Liver (tissue), 9 donors: Measurements from ENCODE around the gene IQSEC3. TPM values are rescaled to one million over a fixed set of nuclear protein-coding genes. Genes with fewer than 3 reads are reported as not detected.

Source experiments
- DNase-seq: peaks from one replicate; pipeline ENCODE4 v3.0.0-alpha.2; 2017; ENCODE audit warnings: low spot score
- H3K27ac ChIP-seq, 2 donors: one replicate each; pipeline ENCODE4 v1.7.0; 2013; ENCODE audit warnings: inconsistent platforms in 2 of 2, low read length in 2 of 2, control low read depth in 1 of 2, low read depth in 1 of 2, mild to moderate bottlenecking in 1 of 2
- H3K27me3 ChIP-seq, 4 donors: one replicate each; pipeline versions ENCODE4 v1.6.1 to v1.7.0; 2013; ENCODE audit warnings: low read length in 3 of 4, inconsistent platforms in 1 of 4, mild to moderate bottlenecking in 1 of 4, moderate library complexity in 1 of 4; ENCODE audit not compliant: control insufficient read depth in 4 of 4, insufficient read depth in 4 of 4
- H3K36me3 ChIP-seq, 4 donors: one replicate each; pipeline versions ENCODE4 v1.6.1 to v1.7.0; 2013; ENCODE audit warnings: low read length in 3 of 4, mild to moderate bottlenecking in 3 of 4, low read depth in 1 of 4, moderate library complexity in 1 of 4; ENCODE audit not compliant: control insufficient read depth in 4 of 4, insufficient read depth in 3 of 4
- H3K4me1 ChIP-seq, 4 donors: one replicate each; pipeline versions ENCODE4 v1.6.1 to v1.7.0; 2013; ENCODE audit warnings: low read length in 3 of 4, mild to moderate bottlenecking in 3 of 4, moderate library complexity in 1 of 4; ENCODE audit not compliant: control insufficient read depth in 4 of 4, insufficient read depth in 4 of 4
- H3K4me3 ChIP-seq, 3 donors: one replicate each; pipeline versions ENCODE4 v1.6.1 to v1.7.0; 2013; ENCODE audit warnings: low read length in 3 of 3, control low read depth in 1 of 3, low read depth in 1 of 3, mild to moderate bottlenecking in 1 of 3
- H3K9ac ChIP-seq, 2 donors: one replicate each; pipeline ENCODE4 v1.7.0; 2013; ENCODE audit warnings: low read length in 2 of 2, mild to moderate bottlenecking in 2 of 2, moderate library complexity in 2 of 2, control low read depth in 1 of 2, low read depth in 1 of 2
- H3K9me3 ChIP-seq, 4 donors: one replicate each; pipeline versions ENCODE4 v1.6.1 to v1.7.0; 2013; ENCODE audit warnings: low read length in 3 of 4; ENCODE audit not compliant: control insufficient read depth in 4 of 4
- ATF3 ChIP-seq: IDR thresholded peaks from 2 replicates; pipeline ENCODE4 v1.6.1; 2016; ENCODE audit warnings: antibody characterized with exemption
- CTCF ChIP-seq: fragments of 150-350 bp; IDR thresholded peaks from 2 replicates; pipeline ENCODE4 v1.5.1; 2017; ENCODE audit warnings: improper control_type of control experiment, low read depth, low read length; ENCODE audit not compliant: missing input control
- EGR1 ChIP-seq, 2 donors: IDR thresholded peaks; 2 replicates each; pipeline ENCODE4 v1.6.1; 2016 to 2018; ENCODE audit warnings: antibody characterized with exemption in 2 of 2, low read depth in 2 of 2
- FOXA1 ChIP-seq: IDR thresholded peaks from 2 replicates; pipeline ENCODE4 v1.6.1; 2016; ENCODE audit warnings: antibody characterized with exemption
- FOXA2 ChIP-seq: IDR thresholded peaks from 2 replicates; pipeline ENCODE4 v1.6.1; 2016; ENCODE audit warnings: antibody characterized with exemption
- GABPA ChIP-seq, 2 donors: IDR thresholded peaks in 1 of 2; conservative IDR thresholded peaks in 1 of 2; 2 replicates each; pipeline ENCODE4 v1.6.1; 2016; ENCODE audit warnings: antibody characterized with exemption in 2 of 2, mild to moderate bottlenecking in 1 of 2, moderate library complexity in 1 of 2
- HNF4A ChIP-seq, 2 donors: conservative IDR thresholded peaks; 2 replicates each; pipeline ENCODE4 v1.6.1; 2016; ENCODE audit warnings: antibody characterized with exemption in 2 of 2, mild to moderate bottlenecking in 2 of 2
- HNF4G ChIP-seq: IDR thresholded peaks from 2 replicates; pipeline ENCODE4 v1.6.1; 2016; ENCODE audit warnings: antibody characterized with exemption
- JUND ChIP-seq, 2 donors: IDR thresholded peaks; 2 replicates each; pipeline ENCODE4 v1.6.1; 2016; ENCODE audit warnings: antibody characterized with exemption in 2 of 2
- NR2F2 ChIP-seq: IDR thresholded peaks from 2 replicates; pipeline ENCODE4 v1.6.1; 2016; ENCODE audit warnings: antibody characterized with exemption
- RAD21 ChIP-seq, 2 donors: IDR thresholded peaks; 2 replicates each; pipeline ENCODE4 v1.6.1; 2016; ENCODE audit warnings: antibody characterized with exemption in 2 of 2, mild to moderate bottlenecking in 2 of 2
- REST ChIP-seq: IDR thresholded peaks from 2 replicates; pipeline ENCODE4 v1.6.1; 2016; ENCODE audit warnings: antibody characterized with exemption, mild to moderate bottlenecking
- RXRA ChIP-seq, 2 donors: IDR thresholded peaks; 2 replicates each; pipeline ENCODE4 v1.6.1; 2017 to 2018; ENCODE audit warnings: antibody characterized with exemption in 2 of 2, mild to moderate bottlenecking in 1 of 2
- SP1 ChIP-seq: IDR thresholded peaks from 2 replicates; pipeline ENCODE4 v1.6.1; 2018; ENCODE audit warnings: antibody characterized with exemption, mild to moderate bottlenecking
- TAF1 ChIP-seq: conservative IDR thresholded peaks from 2 replicates; pipeline ENCODE4 v1.6.1; 2016; ENCODE audit warnings: antibody characterized with exemption, mild to moderate bottlenecking
- YY1 ChIP-seq: IDR thresholded peaks from 2 replicates; pipeline ENCODE4 v1.6.1; 2016; ENCODE audit warnings: antibody characterized with exemption, mild to moderate bottlenecking
- ZBTB33 ChIP-seq: IDR thresholded peaks from 2 replicates; pipeline ENCODE4 v1.6.1; 2016; ENCODE audit warnings: antibody characterized with exemption
- WGBS: extraction: QIAGEN DNeasy Blood & Tissue Kit; methylation state at CpG from one replicate; pipeline ENCODE4 v1.1.7; 2013; 5-methylcytosine and 5-hydroxymethylcytosine counted together
- polyA plus RNA-seq, 2 donors: library from polyadenylated mRNA; stranded (reverse) in 1 of 2; unstranded in 1 of 2; fragments of 200-250 nt in 1 of 2; fragments of >200 nt in 1 of 2; fragmentation: Nextera tagmentation in 1 of 2; extraction: Ambion mirVana in 1 of 2; gene quantifications; one replicate each; pipeline versions ENCODE4 v1.2.1 to v1.2.3, GENCODE V29; 2013 to 2015
- total RNA-seq, 2 donors: library from RNA; depleted of rRNA; stranded (reverse); fragments of >200 nt; gene quantifications; one replicate each; pipeline ENCODE4 v1.2.3, GENCODE V29; 2014
- TF ChIP-seq, protein P1 (sequence below): IDR thresholded peaks from 2 replicates; pipeline ENCODE4 v1.6.1; 2016; ENCODE audit warnings: antibody characterized with exemption
- donor health status: healthy.
- donor health status: healthy.
- donor health status: healthy.
- donor health status: healthy.
- donor health status: healthy.

IQSEC3 gene
- total and polyA plus RNA-seq, 4 donors = under 0.01 to 0.79 (median 0.48) TPM

DNA sequence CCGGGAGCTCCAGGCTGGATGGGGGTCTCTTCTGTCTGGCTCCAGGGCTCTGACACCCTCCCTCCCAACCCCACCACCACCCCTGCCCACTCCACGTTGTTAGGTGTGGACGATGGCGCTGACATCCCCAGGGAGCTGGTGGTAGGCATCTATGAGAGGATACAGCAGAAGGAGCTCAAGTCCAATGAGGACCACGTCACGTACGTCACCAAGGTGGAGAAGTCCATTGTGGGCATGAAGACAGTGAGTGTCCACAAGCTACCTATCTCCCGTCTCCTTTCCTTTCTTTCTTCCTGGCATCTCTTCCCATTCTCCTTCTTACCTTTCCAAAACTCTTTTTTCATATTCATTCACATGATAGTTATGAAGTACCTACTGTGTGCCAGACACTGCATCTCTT lies 95.3 kb downstream of the IQSEC3 start (continued):
- no peak for TF ChIP-seq ZBTB33
- no peak for TF ChIP-seq TAF1

DNA sequence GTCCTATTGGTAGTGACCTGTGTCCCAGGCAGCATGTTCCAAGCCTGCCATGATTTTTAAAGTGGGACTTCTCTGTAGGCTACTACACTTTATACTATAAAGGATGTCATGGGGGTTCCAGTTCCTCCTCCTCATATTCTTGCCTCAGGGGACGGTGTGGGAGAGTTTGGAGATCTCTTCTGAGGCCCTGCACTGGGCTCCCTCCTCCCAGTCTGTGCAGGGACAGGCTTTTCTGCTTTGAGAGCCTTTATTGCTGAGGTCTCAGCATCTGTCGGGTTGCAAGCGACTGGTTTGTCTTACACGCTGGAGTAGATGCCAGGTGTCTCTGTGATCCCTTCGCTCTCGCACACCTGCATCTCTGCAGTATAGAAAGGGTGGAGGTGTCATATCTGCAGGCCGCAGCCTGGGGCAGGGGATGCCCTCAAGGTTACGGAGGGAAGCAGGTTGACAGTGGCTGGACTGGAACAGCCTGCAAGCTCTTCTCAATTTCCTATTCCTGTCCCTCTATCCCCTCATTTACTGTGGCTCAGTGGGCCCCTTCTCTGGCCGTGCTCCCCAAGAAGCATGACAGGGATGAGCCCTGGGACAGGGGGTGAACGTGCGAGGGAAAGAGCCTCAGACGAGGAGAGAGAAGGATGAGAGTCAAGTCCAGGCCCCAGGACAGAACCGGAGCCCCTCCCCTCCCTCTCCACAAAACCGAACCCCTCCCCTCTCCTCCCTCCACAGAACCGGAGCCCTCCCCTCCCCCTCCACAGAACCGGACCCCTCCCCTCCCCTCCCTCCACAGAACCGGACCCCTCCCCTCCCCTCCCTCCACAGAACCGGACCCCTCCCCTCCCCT lies 96.1 kb downstream of the IQSEC3 start:
- no peaks in the 10 kb centered on the region for H3K27me3 ChIP-seq
- TF ChIP-seq JUND (IDR thresholded peaks at IDR 0.05) (no peak), ATF3 (no peak), FOXA2 (no peak), RAD21 (IDR thresholded peaks at IDR 0.05) (no peak)
- peaks cover 0 to 10% (median 6%) of the 10 kb centered on the region in 4 donors for H3K4me1 ChIP-seq
- H3K4me3 ChIP-seq = no peak overlapping the region
- H3K36me3 ChIP-seq = no peaks in the 10 kb centered on the region
- no peak for DNase-seq
- H3K9ac ChIP-seq = no peak overlapping the region
- 83% methylated on average over 18 of the region's 18 CpGs for WGBS
- H3K9me3 ChIP-seq = no peaks in the 10 kb centered on the region
- H3K27ac ChIP-seq = no peak overlapping the region

- Histone ChIP-seq H3K36me3 (no peaks in the 10 kb centered on the region), H3K27me3 (no peaks in the 10 kb centered on the region), H3K4me3 (no peak overlapping the region), H3K4me1 (peaks cover 0 to 10% (median 6%) of the 10 kb centered on the region in 4 donors), H3K27ac (no peak overlapping the region), H3K9me3 (no peaks in the 10 kb centered on the region), H3K9ac (no peak overlapping the region)
- no peak for TF ChIP-seq NR2F2
- no peak for TF ChIP-seq FOXA1
- TF ChIP-seq HNF4G = no peak
- TF ChIP-seq ZBTB33 = no peak
- TF ChIP-seq RAD21 (IDR thresholded peaks at IDR 0.05) = no peak
- TF ChIP-seq RXRA (IDR thresholded peaks at IDR 0.05) = no peak
- no peak for TF ChIP-seq GABPA (IDR thresholded peaks at IDR 0.05 in 1 of 2, conservative IDR thresholded peaks at IDR 0.05 in 1 of 2)
- TF ChIP-seq JUND (IDR thresholded peaks at IDR 0.05) = no peak
- TF ChIP-seq REST = no peak
- TF ChIP-seq TAF1 = no peak
- TF ChIP-seq HNF4A (conservative IDR thresholded peaks at IDR 0.05) = no peak
- TF ChIP-seq, protein P1, sequence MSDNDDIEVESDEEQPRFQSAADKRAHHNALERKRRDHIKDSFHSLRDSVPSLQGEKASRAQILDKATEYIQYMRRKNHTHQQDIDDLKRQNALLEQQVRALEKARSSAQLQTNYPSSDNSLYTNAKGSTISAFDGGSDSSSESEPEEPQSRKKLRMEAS = no peak
- no peak for TF ChIP-seq YY1
- no peak for TF ChIP-seq SP1
- TF ChIP-seq FOXA2 = no peak
- no peak for TF ChIP-seq CTCF
- no peak for TF ChIP-seq ATF3
- TF ChIP-seq EGR1 (IDR thresholded peaks at IDR 0.05; ENCODE audit: low read depth in 2 of 2) = no peak
- DNase-seq = no peak
- 95% methylated on average over 26 of the region's 26 CpGs for WGBS
Observed at GRCh38 chr12:163406-163986, 96.9 kb downstream of the IQSEC3 start.
